SK-N-SH (cell line): ENCODE results near the gene EEF1AKMT3. TPM values are rescaled to one million over a fixed set of nuclear protein-coding genes. Genes with fewer than 3 reads are reported as not detected.

ENCODE experiments used
- CTCF ChIA-PET: fragments of 300-600, 350-600 bp; formaldehyde crosslinking; extraction: SDS; loops from one replicate; lab custom pipeline; 2021; lab: Yijun Ruan, JAX
- POLR2A ChIA-PET: fragments of 350-600 bp; sonication (Branson Sonifier 250); formaldehyde crosslinking; extraction: SDS; loops from one replicate; lab custom pipeline; 2020; ENCODE audit warnings: antibody characterized with exemption, inconsistent platforms; lab: Yijun Ruan, JAX
- DNase-seq: peaks from one replicate; pipeline ENCODE4 v3.0.0; 2012
- H2AFZ ChIP-seq: fragments of 200-600 bp; sonication (generic); 2 replicates; pipeline ENCODE4 v1.8.1; 2016; ENCODE audit warnings: antibody characterized with exemption, mild to moderate bottlenecking, low read depth
- H3F3A ChIP-seq: fragments of 200-600 bp; sonication (generic); replicated peaks from 2 replicates; pipeline ENCODE3; 2016; ENCODE audit warnings: antibody characterized with exemption, mild to moderate bottlenecking; ENCODE audit not compliant: insufficient read depth
- H3K27ac ChIP-seq, 2 experiments: fragments of 200-500 bp in 1 of 2; fragments of 200-600 bp in 1 of 2; sonication (Bioruptor generic) in 1 of 2; sonication (generic), shearing (Covaris generic) in 1 of 2; 2 replicates each; pipeline versions ENCODE4 v1.5.1 to v1.6.1; 2014 to 2016; ENCODE audit warnings: low read depth in 2 of 2, inconsistent platforms in 1 of 2, low read length in 1 of 2, mild to moderate bottlenecking in 1 of 2, mixed read lengths in 1 of 2
- H3K27me3 ChIP-seq: fragments of 200-600 bp; sonication (generic), shearing (Covaris generic); 2 replicates; pipeline ENCODE4 v1.6.1; 2016; ENCODE audit warnings: mixed run types; ENCODE audit not compliant: insufficient read depth
- H3K36me3 ChIP-seq, 2 experiments: fragments of 200-500 bp in 1 of 2; fragments of 200-600 bp in 1 of 2; sonication (Bioruptor generic) in 1 of 2; sonication (generic) in 1 of 2; replicated peaks in 1 of 2; 2 replicates each; pipeline versions ENCODE3 to v1.5.1; 2014 to 2016; ENCODE audit warnings: low read length in 1 of 2, mild to moderate bottlenecking in 1 of 2; ENCODE audit not compliant: insufficient read depth in 2 of 2, control insufficient read depth in 1 of 2
- H3K4me1 ChIP-seq, 2 experiments: fragments of 200-500 bp in 1 of 2; fragments of 200-600 bp in 1 of 2; sonication (Bioruptor generic) in 1 of 2; sonication (generic), shearing (Covaris generic) in 1 of 2; 2 replicates each; pipeline versions ENCODE4 v1.5.1 to v1.6.1; 2014 to 2016; ENCODE audit warnings: low read depth in 1 of 2, low read length in 1 of 2, mixed run types in 1 of 2; ENCODE audit not compliant: insufficient read depth in 2 of 2, control insufficient read depth in 1 of 2
- H3K4me2 ChIP-seq: fragments of 200-600 bp; sonication (generic), shearing (Covaris generic); 2 replicates; pipeline ENCODE4 v1.6.1; 2017; ENCODE audit warnings: mixed run types
- H3K4me3 ChIP-seq, 2 experiments: fragments of 200-500 bp in 1 of 2; fragments of 200-600 bp in 1 of 2; sonication (Bioruptor generic) in 1 of 2; sonication (generic), shearing (Covaris generic) in 1 of 2; 2 replicates each; pipeline versions ENCODE4 v1.5.1 to v1.8.1; 2014 to 2016; ENCODE audit warnings: low read depth in 2 of 2, inconsistent platforms in 1 of 2, low read length in 1 of 2, mild to moderate bottlenecking in 1 of 2, mixed read lengths in 1 of 2, moderate library complexity in 1 of 2
- H3K79me2 ChIP-seq: fragments of 200-600 bp; sonication (generic); 2 replicates; pipeline ENCODE4 v1.8.1; 2017; ENCODE audit warnings: mild to moderate bottlenecking; ENCODE audit not compliant: insufficient read depth
- H3K9ac ChIP-seq: fragments of 200-600 bp; sonication (generic); 2 replicates; pipeline ENCODE4 v1.6.1; 2017; ENCODE audit warnings: mixed run types
- H3K9me2 ChIP-seq: fragments of 200-600 bp; sonication (generic); 2 replicates; pipeline ENCODE4 v1.6.1; 2017; ENCODE audit warnings: mixed run types
- H3K9me3 ChIP-seq: fragments of 200-600 bp; sonication (generic); 2 replicates; pipeline ENCODE4 v1.6.1; 2017; ENCODE audit warnings: mixed run types, mild to moderate bottlenecking, moderate library complexity
- H4K20me1 ChIP-seq: fragments of 200-600 bp; sonication (generic); 2 replicates; pipeline ENCODE4 v1.6.1; 2017; ENCODE audit warnings: mild to moderate bottlenecking, mixed run types; ENCODE audit not compliant: insufficient read depth
- EZH2phosphoT487 ChIP-seq: fragments of 200-600 bp; sonication (generic); IDR thresholded peaks from 2 replicates; pipeline ENCODE4 v1.6.1; 2017; ENCODE audit warnings: low read depth, mixed run types, mild to moderate bottlenecking, antibody characterized with exemption, moderate library complexity, borderline replicate concordance
- FOXM1 ChIP-seq: IDR thresholded peaks from 2 replicates; pipeline ENCODE4 v1.4.0; 2012; ENCODE audit warnings: low read depth, mild to moderate bottlenecking
- GABPA ChIP-seq: IDR thresholded peaks from 2 replicates; pipeline ENCODE4 v1.4.0; 2012; ENCODE audit warnings: low read depth, mild to moderate bottlenecking
- GATA2 ChIP-seq: sonication (generic); formaldehyde crosslinking; IDR thresholded peaks from 2 replicates; pipeline ENCODE4 v1.5.0; 2020; ENCODE audit warnings: mild to moderate bottlenecking, missing genetic modification reagents
- JUND ChIP-seq: IDR thresholded peaks from 2 replicates; pipeline ENCODE4 v1.4.0; 2012
- MEF2A ChIP-seq: IDR thresholded peaks from 2 replicates; pipeline ENCODE4 v1.4.0; 2012; ENCODE audit warnings: low read depth, borderline replicate concordance
- MXI1 ChIP-seq: IDR thresholded peaks from 2 replicates; pipeline ENCODE4 v1.6.1; 2012; ENCODE audit warnings: mild to moderate bottlenecking, low read depth, low read length, improper control_type of control experiment
- RCOR1 ChIP-seq: fragments of 150-350 bp; IDR thresholded peaks from 2 replicates; pipeline ENCODE4 v1.6.1; 2017; ENCODE audit warnings: antibody characterized with exemption, low read length
- RXRA ChIP-seq: IDR thresholded peaks from 2 replicates; pipeline ENCODE4 v1.4.0; 2012; ENCODE audit warnings: low read depth, mild to moderate bottlenecking, borderline replicate concordance
- TAF1 ChIP-seq: IDR thresholded peaks from 2 replicates; pipeline ENCODE4 v1.6.1; 2012; ENCODE audit warnings: low read depth, mild to moderate bottlenecking, low read length, moderate library complexity, borderline replicate concordance
- TCF12 ChIP-seq: IDR thresholded peaks from 2 replicates; pipeline ENCODE4 v1.4.0; 2012
- TEAD4 ChIP-seq: IDR thresholded peaks from 2 replicates; pipeline ENCODE4 v1.4.0; 2012; ENCODE audit warnings: mild to moderate bottlenecking, borderline replicate concordance; ENCODE audit not compliant: insufficient read depth
- WGBS: methylation state at CpG from one replicate; pipeline ENCODE4 v1.1.6; 2017; ENCODE audit warnings: low lambda C conversion rate; 5-methylcytosine and 5-hydroxymethylcytosine counted together
- polyA plus RNA-seq, 3 experiments: library from polyadenylated mRNA; depleted of rRNA; stranded (reverse); fragments of >200 nt; gene quantifications; 2 replicates each; pipeline ENCODE4 v1.2.3, GENCODE V29; 2012
- TF ChIP-seq, protein P1 (sequence below): fragments of 150-350 bp; IDR thresholded peaks from 2 replicates; pipeline ENCODE4 v1.6.1; 2017; ENCODE audit warnings: antibody characterized with exemption, low read length, low read depth, borderline replicate concordance
- TF ChIP-seq, protein P2 (sequence below): fragments of 200-600 bp; sonication (generic); IDR thresholded peaks from 2 replicates; pipeline ENCODE4 v1.6.1; 2017; ENCODE audit warnings: antibody characterized with exemption, mild to moderate bottlenecking, moderate library complexity

Gene EEF1AKMT3
- polyA plus RNA-seq, 1 of the 3 experiments (the other 2 are of a cell fraction), result 10.3 TPM

- H3K4me2 ChIP-seq, result no peak overlapping the region
- H2AFZ ChIP-seq, result no peak overlapping the region
- H3K9me2 ChIP-seq, result no peaks in the 10 kb centered on the region
- no peaks in the 10 kb centered on the region for H3K9me3 ChIP-seq
- H3K4me3 ChIP-seq, result no peak overlapping the region
- H3K27me3 ChIP-seq, result no peaks in the 10 kb centered on the region
- TF ChIP-seq MXI1 (no peak), TEAD4 (no peak), EZH2phosphoT487 (no peak), GATA2 (CRISPR knock-in tag) (no peak), TCF12 (no peak), RXRA (no peak), GABPA (no peak), JUND (no peak)
- TF ChIP-seq, protein P1, sequence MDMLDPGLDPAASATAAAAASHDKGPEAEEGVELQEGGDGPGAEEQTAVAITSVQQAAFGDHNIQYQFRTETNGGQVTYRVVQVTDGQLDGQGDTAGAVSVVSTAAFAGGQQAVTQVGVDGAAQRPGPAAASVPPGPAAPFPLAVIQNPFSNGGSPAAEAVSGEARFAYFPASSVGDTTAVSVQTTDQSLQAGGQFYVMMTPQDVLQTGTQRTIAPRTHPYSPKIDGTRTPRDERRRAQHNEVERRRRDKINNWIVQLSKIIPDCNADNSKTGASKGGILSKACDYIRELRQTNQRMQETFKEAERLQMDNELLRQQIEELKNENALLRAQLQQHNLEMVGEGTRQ, result no peak
- peaks cover 4% of the 10 kb centered on the region for H3F3A ChIP-seq
- POLR2A ChIA-PET, result interaction anchor here (0.6 kb wide), 2 partner anchors 17 to 35 kb away, joined by 3 read pairs; no protein-coding TSS in a partner anchor
- CTCF ChIA-PET, result interaction anchor here (1.1 to 3.4 kb wide), 5 partner anchors 9 to 82 kb away, joined by 3 to 22 read pairs (median 5); no protein-coding TSS in a partner anchor
- peaks cover 68 to 82% of the 10 kb centered on the region in 2 experiments for H3K36me3 ChIP-seq
- DNase-seq, result no peak
- no peak overlapping the region for H3K27ac ChIP-seq
- no peaks in the 10 kb centered on the region; a peak in 1 of 4 replicates for H3K4me1 ChIP-seq
- H3K79me2 ChIP-seq, result peaks cover 24% of the 10 kb centered on the region; the same call in 1 of the 2 replicates
- H3K9ac ChIP-seq, result no peak overlapping the region
- WGBS, result 91% methylated on average over 11 of the region's 17 CpGs
- peaks cover 46% of the 10 kb centered on the region for H4K20me1 ChIP-seq
These were observed 50.9 kb downstream of the EEF1AKMT3 start for GRCh38 chr12:57823131-57823907.

- H3K9me3 ChIP-seq, result no peaks in the 10 kb centered on the region
- H3K4me2 ChIP-seq, result no peak overlapping the region
- H3K9ac ChIP-seq, result no peak overlapping the region
- no peak for DNase-seq
- no peak for TF ChIP-seq TCF12
- no peak for TF ChIP-seq JUND
- TF ChIP-seq TAF1, result no peak
- TF ChIP-seq MXI1, result no peak
- no peak for TF ChIP-seq RCOR1
- no peak for TF ChIP-seq MEF2A
- no peak for TF ChIP-seq FOXM1
- TF ChIP-seq, protein P2, sequence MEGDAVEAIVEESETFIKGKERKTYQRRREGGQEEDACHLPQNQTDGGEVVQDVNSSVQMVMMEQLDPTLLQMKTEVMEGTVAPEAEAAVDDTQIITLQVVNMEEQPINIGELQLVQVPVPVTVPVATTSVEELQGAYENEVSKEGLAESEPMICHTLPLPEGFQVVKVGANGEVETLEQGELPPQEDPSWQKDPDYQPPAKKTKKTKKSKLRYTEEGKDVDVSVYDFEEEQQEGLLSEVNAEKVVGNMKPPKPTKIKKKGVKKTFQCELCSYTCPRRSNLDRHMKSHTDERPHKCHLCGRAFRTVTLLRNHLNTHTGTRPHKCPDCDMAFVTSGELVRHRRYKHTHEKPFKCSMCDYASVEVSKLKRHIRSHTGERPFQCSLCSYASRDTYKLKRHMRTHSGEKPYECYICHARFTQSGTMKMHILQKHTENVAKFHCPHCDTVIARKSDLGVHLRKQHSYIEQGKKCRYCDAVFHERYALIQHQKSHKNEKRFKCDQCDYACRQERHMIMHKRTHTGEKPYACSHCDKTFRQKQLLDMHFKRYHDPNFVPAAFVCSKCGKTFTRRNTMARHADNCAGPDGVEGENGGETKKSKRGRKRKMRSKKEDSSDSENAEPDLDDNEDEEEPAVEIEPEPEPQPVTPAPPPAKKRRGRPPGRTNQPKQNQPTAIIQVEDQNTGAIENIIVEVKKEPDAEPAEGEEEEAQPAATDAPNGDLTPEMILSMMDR, result no peak
- TF ChIP-seq, all 33 proteins: peak for 0
- no peaks in the 10 kb centered on the region for H3K4me1 ChIP-seq
- H3F3A ChIP-seq, result no peaks in the 10 kb centered on the region
- no peak overlapping the region for H3K4me3 ChIP-seq
- WGBS, result 98% methylated on average over 13 of the region's 18 CpGs
- H3K27ac ChIP-seq, result no peak overlapping the region
- peaks cover 54% of the 10 kb centered on the region for H4K20me1 ChIP-seq
- H3K27me3 ChIP-seq, result no peaks in the 10 kb centered on the region
- no peak overlapping the region for H2AFZ ChIP-seq
- ChIA-PET POLR2A (interaction anchor here (1.0 kb wide), 1 partner anchor 9 kb away, joined by 4 read pairs; no protein-coding TSS in a partner anchor), CTCF (interaction anchor here (1.0 to 3.4 kb wide), 8 partner anchors 8 to 81 kb away, joined by 3 to 22 read pairs (median 5); no protein-coding TSS in a partner anchor)
- peaks cover 73 to 85% of the 10 kb centered on the region in 2 experiments for H3K36me3 ChIP-seq
- no peaks in the 10 kb centered on the region for H3K9me2 ChIP-seq
- peaks cover 31% of the 10 kb centered on the region for H3K79me2 ChIP-seq
These were observed 51.7 kb downstream of the EEF1AKMT3 start for GRCh38 chr12:57823908-57824640.
